SHP77 treated with DMSO at 0.1 percent for 48 hours (cell line): Measurements from ENCODE around the gene PEX10.

Experiments
- DNase-seq: peaks from one replicate; lab custom pipeline; 2025; lab: John Stamatoyannopoulos, UW

Gene PEX10

DNA sequence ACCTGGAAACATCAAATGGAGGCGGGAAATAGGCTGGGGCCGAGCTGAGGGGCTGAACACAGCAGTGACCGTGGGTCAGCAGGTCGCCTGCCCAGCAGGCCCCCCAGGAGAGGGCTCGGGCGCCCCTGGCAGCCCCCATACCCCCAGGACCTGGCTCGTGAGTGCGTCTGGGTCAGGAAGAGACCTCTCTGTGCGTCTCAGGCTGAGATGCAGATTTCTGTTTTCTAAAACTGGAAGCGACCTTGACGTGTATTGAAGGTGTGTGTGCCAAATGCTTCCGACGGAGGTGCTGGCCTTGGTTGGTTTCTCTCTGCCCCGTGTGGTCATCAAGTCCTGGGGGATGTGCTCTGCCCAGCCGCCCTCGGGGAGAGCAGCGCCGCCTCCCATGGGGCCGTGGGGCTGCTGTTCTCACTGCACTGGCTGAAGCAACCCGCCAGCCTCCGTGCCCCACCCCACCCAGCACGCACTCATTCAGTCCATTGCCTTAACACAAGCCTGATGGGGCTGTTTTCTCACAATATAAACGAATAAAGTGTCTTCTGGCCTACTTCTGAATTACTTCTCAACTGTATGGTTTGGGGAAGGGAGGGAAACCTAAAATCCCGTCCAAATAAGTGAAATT lies 7.4 kb downstream of the PEX10 start:
- DNase-seq: no peak

DNA sequence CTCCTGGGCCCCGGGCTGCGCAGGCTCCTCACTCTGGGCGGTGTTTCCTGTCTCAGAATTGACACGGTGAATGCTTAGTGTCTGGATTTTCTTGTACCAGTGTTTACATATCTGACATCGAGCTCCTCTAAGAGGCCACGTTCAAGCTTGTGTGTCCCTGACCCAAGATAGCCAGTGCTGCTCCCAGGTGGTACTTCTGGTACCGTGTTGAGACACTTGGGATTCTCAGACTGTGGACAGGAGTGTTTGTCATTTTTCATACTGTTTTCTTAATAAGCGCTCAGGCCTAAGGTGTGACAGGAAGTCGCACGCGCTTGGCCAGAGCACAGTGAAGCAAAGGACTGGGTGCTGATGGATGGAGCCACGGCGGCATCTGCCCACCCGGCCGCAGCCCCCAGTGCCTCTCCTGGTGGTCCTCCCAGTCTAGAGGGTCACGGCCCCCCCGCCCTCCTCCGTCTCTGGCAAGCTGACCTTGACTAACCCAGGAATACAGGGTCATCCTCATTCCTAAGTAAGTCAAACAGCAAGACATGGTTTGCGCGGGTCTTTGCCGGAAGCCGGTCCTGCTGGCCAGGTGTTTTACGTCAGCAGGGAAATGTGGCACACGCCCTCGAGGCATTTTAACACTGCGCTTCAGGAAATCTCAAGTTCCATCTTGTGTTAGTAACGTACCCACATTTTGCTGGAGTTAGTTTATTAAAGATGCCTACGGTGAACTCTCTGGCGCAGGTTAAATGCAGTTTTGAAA lies 8.0 kb downstream of the PEX10 start:
- no peak for DNase-seq

DNA sequence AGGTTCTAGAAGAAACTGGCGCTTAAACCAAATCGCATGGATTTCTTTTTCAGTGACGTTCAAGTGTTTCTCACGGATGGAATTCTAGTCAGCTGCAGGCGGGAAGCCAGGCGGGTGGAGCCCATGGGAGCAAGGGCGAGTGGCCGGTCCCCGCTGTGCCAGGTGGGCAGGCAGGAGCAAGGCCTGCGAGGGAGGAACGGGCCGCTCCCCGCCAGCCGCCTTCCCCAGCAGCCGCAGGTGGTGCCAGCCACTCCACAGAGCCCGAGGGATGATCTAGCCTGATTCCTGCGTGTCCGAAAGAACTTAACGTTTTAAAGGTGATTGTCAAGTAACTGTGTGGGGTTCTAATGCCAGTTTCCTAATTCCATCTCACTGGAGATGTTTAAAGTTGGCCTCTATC lies 9.1 kb downstream of the PEX10 start:
- DNase-seq: no peak

DNA sequence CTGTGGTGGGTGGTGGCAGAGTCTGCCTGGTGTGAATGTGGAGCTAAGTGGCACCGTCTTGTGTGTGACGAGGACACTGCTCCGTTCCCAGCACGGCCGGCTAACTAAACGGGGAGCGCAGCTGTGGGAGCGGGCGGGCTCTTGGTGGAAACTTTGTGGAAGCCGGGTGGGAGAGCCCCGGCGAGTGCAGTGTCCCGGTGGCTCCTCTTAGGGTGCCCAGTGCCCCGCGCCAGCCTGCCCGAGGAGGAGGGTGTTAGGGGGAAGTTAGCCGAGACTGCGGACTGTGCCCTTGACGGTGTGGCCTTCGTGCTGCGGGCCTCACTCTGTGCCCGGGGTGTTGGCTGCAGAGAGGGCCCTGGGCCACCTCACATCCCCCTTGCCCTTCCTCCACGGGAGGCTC lies 9.9 kb downstream of the PEX10 start:
- DNase-seq: no peak

DNA sequence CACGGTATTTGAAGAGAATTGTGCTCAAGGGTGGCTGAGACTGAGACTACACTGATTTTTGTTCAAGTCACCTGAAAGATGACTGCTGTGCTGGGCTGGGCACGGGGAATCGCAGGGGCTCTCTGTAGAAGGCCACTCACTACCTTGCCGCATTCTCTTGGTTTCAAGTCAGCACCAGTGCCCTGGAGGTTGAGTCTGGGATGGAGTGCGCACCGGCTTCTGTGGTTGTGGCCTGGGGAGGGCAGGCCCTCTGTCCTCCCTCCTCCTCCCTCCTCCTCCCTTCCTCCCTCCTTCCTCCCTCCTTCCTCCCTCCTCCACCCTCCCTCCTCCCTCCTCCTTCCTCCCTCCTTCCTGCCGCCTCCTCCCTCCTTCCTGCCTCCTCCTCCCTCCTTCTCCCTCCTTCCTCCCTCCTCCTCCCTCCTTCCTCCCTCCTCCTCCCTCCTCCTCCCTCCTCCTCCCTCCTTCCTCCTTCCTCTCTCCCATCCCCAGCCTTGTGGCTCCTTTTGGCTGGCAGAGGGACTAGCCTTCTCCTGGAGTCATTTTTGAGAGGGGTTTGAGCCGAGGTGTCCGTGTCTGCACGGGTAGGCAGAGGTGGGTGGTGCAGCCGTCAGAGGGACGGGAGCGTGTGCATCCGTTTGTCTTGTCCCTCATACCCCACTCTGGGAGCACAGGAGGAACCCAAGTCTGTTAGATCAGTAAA lies 11.3 kb downstream of the PEX10 start:
- DNase-seq: no peak

DNA sequence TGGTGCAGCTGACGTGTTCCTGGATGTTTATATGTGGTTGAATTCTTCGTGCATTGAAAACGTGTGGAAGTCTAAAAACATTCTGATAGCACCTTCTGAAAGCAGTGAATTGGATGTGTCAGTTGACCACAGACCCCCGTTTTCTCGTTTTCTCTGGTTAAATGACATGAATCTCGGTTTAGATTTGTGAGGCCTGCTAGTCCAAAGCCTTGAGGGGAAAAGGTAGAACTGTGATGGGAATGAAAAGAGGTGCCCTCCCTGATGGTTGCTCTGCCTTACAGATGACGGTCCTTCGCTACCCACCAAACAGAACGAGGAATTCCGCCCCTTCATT lies 11.8 kb downstream of the PEX10 start:
- DNase-seq: no peak

DNA sequence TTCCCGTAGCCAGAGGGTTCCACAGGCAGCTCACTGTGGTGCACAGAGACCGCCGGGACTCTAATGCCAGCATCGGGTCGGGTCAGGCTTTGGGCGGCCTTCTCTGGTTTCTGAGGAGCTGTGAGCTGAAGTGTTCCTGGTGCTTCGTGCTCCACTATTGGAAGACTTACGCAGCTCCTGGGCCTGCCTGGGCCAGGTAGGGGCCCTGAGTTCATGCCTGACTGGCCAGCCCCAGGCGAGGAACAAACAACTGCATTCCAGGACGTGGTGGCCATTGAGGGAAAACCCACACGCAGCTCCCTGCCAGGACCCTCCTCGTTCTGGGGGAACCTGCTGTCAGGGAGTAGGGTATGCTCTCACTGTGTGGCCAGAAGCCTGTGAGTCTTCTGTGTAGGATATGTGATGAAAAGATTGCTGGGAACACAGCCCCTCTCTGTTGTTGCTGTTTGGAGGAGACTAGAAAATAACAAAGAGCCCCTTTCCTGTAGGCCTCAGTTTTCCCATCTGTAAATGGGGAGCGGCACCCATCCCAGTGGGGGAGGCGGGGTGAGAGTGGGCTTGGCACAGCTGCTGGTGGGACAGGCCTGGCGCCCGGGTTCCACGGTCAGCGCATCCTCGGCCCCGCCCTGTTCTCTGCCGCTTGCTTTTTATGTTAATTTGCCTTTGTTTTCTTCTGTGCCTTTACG lies 12.3 kb downstream of the PEX10 start:
- DNase-seq: no peak

DNA sequence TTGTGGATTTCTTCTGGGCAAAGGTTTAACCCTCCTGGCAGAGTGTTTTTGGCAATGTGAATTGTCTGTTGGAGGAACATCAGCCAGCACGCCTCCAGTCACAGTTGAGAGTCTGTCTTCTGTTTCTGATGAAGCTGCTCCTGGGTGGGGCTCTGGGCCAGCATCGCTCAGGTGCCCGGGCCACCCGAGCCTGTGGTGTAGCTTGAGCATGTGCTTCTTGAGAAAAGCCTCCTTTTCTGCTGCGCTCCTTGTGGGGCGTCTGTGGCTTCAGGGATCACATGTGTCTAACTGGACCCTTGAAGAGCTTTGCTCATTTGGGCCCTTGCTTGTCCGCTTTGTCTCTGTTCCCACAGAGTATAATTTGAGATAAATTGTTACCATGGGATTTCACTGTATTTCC lies 13.5 kb downstream of the PEX10 start:
- DNase-seq: no peak

DNA sequence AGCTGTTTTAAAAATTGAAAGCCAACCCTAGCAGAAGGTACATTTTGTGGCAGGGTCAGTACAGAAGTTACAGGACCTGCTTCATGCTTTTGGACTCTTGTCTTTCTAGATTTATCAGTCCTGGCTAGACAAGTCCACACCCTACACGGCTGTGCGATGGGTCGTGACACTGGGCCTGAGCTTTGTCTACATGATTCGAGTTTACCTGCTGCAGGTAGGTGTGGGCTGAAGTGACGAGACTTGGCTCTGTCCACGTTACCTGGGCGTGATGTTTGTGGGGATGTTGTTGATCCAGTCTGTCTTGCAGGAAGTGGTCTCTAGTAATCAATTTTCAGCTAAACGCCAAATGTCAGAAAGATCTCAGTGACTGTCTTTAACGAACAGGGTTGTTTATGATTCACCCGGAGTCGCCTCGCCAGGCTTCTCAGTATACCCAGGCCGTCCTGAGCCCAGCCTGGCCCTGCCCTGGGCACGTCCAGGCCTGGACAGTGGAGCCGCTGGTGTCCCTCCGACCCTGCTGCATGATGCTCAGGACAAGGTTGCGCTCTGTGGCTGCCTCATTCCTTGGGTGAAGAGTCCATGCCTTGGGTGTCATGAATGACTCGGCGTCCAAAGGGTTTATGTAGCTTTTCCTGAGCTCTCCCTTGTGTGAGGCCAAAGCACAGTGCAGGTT lies 15.2 kb downstream of the PEX10 start:
- DNase-seq: no peak

DNA sequence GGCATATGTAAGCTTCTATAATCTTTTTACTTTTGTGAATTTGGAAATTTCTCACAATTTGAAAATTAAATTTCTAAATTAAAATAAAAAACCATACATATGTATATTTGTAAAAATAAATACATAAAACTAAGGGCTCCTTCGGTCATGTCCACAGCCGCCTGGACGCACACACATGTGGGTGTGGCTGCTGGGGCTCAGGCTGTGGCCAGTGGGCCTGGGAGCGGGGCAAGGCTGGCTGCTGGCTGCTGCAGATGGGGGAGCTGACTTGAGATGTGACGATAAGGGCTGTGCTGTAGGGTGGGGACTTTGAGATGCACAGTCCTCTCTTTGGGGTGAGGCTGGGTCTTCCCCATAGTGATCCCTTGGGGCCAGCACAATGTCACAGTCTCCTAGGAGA lies 15.9 kb downstream of the PEX10 start:
- no peak for DNase-seq

DNA sequence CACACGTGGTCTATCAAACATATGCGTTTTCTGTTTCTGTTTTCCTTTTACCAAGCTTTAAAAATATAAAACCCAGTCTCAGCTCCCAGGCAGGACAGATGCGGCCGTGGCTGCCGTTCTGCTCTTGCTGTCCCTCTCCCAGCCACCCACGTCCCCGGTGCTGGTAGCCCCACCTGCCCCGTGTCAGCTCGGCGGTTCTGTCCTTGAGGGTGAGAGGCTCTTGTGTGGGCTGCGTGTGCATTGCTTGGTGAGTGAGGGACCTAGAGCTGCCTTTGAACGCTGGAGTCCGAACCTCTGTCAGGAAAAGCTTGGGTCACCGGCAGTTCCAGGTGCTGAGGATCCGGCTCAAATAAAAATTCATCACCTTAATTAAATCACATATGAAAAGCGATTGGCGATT lies 16.3 kb downstream of the PEX10 start:
- DNase-seq: no peak

DNA sequence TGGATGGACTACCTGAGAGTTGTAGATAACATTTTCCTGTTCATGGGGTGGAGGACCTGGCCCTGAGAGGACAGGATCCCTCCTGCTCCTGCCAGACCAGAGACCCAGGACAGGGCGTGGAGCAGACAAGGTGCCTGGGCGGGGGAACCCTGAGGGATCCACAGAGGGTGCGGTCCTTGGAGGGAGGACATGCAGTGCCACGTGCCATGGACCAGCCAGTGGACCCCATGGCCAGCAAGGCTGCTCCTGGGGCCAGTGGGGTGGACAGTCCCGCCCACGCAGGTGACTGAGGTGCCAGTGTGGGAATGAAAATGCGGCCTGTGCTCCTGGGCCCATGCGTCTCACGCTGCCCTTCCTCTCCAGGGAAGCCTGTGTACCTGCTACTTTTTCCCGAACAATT lies 17.1 kb downstream of the PEX10 start:
- DNase-seq: no peak

DNA sequence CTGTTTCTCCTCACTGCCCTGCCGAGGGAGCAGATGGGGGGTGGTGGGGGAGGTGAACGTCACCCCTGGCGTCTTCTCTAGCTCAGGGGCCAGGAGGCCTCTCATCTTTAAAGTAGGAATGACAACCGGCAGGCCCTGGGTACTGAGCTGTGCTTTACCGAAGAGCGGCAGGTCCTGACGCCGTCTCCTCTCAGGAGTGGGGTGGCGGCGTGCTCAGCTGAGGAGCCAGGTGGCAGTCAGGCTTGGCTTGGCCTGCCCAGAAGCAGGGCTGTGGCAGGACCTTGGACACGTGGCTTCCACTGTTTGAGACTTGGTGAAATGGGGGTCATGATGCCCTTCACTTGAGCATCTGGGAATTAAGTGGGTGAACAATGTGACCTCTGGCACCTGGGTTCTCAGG lies 17.6 kb downstream of the PEX10 start:
- DNase-seq: no peak

DNA sequence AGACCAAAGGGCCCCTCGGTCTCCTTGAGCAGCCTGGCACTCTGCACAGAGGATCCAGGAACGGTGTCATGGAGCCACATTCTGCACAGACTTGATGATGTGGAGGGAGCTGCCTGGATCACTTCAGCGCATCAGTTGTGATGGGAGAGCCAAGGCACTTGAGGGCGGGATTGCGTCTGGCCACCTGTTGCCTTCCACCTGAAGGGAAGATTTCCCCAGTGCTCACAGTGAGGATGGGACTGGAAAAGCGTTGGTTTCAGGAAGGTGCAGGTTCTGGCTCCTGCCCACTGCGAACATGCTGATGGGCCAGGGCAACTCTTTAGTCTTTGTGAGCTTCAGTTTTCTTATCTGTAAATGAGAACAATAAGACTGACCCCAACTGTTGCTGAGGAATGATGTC lies 18.1 kb downstream of the PEX10 start:
- no peak for DNase-seq

DNA sequence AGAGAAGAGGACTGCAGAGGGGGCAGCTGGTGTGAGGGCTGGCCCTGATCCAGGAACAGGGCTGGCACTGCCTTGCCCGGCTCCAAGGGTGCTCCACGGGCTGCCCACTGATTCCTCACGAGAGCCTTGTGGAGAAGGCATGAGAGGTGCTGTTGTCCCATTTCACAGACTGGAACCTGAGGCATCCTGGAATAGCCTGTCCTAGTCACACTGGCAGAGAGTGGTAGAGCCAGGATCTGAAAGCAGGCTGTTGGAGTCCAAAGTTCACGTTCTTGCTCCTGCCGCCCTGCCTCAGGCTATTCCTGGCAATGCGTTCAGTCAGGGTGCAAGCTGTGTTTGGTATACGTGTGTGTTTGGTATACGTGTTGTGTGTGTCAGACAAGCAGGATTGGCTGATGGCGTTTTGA lies 18.9 kb downstream of the PEX10 start:
- no peak for DNase-seq

DNA sequence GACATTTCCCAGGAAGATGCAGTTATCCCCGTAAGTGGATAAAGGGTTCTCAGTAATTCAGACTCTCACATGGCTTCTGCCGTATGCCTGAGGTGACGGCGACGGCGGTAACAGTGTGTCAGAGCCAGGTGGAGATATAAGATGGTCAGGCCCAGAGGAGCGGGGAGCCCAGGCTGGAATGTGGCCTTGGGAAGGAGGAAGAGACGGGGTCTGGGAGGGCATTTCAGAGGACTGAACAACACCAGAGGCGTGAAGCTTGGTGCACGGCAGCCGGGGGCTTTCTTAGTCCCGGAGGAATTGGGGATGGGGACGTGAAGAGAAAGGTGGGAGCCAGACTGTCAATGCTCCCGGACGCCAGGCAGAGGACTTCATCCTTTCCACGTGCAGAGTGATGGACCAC lies 19.7 kb downstream of the PEX10 start:
- no peak for DNase-seq

DNA sequence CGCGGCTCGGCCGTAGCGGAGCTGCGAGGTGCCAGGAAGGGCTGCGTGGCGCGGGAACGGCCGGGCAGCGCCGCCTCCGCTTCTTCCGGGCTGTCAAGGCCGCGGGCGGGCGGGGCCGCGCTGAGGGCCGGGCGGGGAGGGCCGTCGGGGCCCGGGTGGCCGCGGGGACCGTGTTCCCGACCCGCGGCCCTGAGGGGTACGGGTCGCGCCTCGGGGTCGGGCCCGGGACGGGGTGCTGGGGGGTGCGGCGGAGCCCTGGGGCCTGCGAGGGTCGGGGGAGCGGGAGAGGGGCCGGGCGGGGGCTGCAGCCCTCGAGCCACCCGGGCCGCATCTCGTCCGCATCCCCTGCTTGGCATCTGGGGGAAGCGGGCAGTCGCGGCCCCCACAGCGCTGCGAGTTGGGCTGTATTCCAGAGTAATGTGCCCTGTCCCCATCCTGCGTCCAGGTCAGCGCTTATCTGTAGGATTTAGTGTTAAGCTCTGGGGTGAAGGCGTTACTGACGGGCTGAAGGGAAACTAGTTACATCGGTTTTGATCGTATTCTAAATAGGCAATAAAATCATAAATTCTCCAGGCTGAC lies 20.3 kb downstream of the PEX10 start:
- DNase-seq: no peak

DNA sequence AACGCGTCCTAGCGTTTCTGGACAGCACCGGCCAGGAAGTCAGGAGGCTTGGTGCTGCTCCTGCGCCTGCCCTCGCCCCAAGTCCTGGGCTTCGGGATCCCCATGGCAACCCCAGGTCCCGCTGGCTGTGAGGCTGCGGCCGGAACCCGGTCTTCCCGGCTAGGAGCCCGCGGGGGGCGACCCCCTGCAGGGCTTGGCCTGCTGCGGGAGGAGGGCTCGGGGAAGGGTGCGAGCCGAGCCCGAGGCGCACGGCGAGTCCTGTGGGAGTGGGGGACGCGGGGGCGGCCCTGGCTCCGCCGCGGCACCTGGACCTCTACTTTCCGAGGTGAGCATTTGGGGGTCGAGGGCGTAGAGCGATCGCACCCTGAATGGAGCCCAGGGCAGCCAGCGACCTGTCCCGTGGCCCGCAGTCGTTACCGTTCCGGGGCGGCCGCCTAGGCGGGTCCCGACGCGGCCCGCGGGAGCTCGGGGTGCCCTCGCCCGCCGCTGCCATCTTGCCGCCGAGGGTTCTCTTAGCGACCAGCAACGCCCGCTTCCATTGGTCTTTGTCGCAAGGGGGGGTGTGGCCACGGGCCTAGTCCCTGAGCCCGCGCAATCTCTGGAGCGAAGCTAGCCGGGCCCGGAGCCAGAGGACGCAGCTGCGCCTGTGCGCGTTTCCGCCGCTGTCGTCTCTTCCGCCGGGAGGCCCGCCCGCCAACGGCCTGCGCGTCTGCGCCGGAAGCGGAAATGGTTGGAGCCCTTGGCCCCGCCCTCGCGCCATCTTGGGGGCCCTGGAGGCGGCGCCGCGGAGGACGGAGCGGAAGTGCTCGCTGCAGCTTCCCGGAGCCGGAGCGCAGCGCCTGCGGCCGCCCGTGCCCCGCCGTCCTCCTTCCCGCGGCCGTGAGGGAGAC lies 21.1 kb downstream of the PEX10 start, which contains the start of the genes MORN1 and RER1:
Gene MORN1 (minus strand): TSS at position 514 of the 890 bp plus-strand sequence. CDS start 21 bp downstream, at position 493.
Gene RER1 (plus strand): TSS at position 801 of the 890 bp plus-strand sequence. CDS start 3,950 bp downstream, outside the sequence.
- DNase-seq: peak; percentile 93

DNA sequence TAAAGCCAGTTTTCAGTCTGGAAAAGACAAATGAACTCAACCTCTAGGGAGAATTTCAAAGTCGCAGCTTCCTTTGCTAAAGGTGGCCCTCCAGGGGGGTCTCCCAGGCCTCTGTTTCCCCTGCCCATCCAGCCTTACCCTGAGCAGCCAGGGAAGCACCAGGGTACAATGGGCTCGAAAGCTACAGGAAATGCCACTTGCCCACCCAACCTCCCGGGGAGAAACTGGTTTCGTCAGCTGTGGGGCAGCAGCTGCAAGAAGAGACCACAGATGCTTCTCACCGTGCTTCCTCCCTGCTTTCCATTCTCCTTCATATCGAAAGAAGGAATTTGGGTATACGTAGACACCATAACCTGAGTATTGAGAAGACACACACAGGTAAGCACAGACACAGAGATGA lies 22.7 kb downstream of the PEX10 start:
- no peak for DNase-seq

DNA sequence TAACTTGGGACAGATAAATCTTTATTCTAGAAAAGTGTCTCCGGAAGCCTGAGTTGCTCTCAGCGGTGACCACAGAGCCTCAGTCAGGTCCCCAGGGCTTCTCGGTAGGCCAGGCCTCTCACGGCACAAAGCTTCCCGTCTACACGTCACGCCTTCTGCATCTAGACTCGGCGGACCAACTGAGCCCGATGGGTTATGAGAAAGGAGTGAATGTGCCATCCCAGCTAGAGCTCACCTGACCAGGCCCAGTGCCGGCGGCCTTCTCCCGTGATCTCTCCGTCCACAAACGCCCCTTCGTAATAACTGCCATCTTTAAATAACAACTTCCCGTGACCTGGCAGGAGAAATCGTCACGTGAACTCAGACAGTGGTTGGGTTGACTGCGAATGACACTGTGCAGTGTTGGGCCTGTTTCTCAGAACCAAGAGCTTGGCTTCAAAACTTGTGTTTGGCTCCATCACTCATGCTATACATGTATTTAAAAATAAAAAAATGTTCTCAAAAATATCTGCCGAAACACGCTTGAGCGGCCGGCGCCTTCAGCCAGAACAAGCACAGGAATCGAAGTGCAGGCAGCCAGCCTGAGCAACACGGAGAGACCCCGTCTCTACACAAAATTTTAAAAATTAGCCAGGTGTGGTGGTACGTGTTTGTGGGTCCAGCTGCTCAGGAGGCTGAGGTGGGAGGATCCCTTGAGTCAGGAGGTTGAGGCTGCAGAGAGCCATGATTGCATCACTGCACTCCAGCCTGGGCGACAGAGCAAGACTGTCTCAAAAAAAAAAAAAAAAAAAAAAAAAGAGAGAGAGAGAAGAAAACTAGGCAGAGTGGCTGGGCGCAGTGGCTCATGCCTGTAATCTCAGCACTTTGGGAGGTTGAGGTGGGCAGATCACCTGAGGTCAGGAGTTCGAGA lies 24.1 kb downstream of the PEX10 start:
- DNase-seq: no peak
